ENCODE data around the gene NME1. TPM values are rescaled to one million over a fixed set of nuclear protein-coding genes. Genes with fewer than 3 reads are reported as not detected.
A peak's percentile ranks its signal among the peaks of the same experiment; 100 is the strongest.

NME1 gene
- polyA plus RNA-seq, 1 of the 3 experiments (the other 2 are of a cell fraction) = 654 TPM

- POLR2A ChIA-PET = no interaction called here
- Histone ChIP-seq H3K9ac (no peak overlapping the region), H2AFZ (ENCODE audit: low read depth) (no peak overlapping the region), H3K79me2 (ENCODE audit: insufficient read depth) (no peaks in the 10 kb centered on the region), H3K9me3 (no peaks in the 10 kb centered on the region), H3K27me3 (ENCODE audit: insufficient read depth) (no peaks in the 10 kb centered on the region), H3K4me2 (no peak overlapping the region), H3K4me1 (ENCODE audit: control insufficient read depth in 1 of 2, insufficient read depth in 2 of 2, low read depth in 1 of 2, low read length in 1 of 2) (no peaks in the 10 kb centered on the region), H3F3A (replicated peaks; ENCODE audit: insufficient read depth) (no peaks in the 10 kb centered on the region), H3K4me3 (ENCODE audit: low read depth in 2 of 2, low read length in 1 of 2) (no peak overlapping the region), H3K27ac (ENCODE audit: low read depth in 2 of 2, low read length in 1 of 2) (no peak overlapping the region), H3K36me3 (replicated peaks in 1 of 2; ENCODE audit: control insufficient read depth in 1 of 2, insufficient read depth in 2 of 2, low read length in 1 of 2) (no peaks in the 10 kb centered on the region), H3K9me2 (no peaks in the 10 kb centered on the region), H4K20me1 (ENCODE audit: insufficient read depth) (no peaks in the 10 kb centered on the region)
- CTCF ChIA-PET = interaction anchor here (2.0 kb wide), 1 partner anchor 25 kb away, joined by 8 read pairs; the partner anchor contains the start of gene NME1
- TF ChIP-seq EP300 (IDR thresholded peaks at IDR 0.05; ENCODE audit: borderline replicate concordance in 1 of 2, low read depth in 1 of 2, low read length in 1 of 2) (no peak), CHD2 (IDR thresholded peaks at IDR 0.05; ENCODE audit: low read length, partially characterized antibody) (no peak), MAX (IDR thresholded peaks at IDR 0.05; ENCODE audit: low read depth) (no peak), GABPA (IDR thresholded peaks at IDR 0.05; ENCODE audit: low read depth) (no peak), ZBTB33 (IDR thresholded peaks at IDR 0.05; ENCODE audit: borderline replicate concordance, low read depth) (no peak), MXI1 (IDR thresholded peaks at IDR 0.05; ENCODE audit: low read depth, low read length) (no peak), USF2 (IDR thresholded peaks at IDR 0.05; ENCODE audit: borderline replicate concordance, low read depth, low read length) (no peak)
- WGBS (ENCODE audit: low lambda C conversion rate) = 95% methylated on average over 3 of the region's 3 CpGs
- no peak for DNase-seq
Observed at GRCh38 chr17:51128076-51128475, 25.3 kb upstream of the NME1 start.

- no peak overlapping the region for H3K27ac ChIP-seq (ENCODE audit: low read depth in 2 of 2, low read length in 1 of 2)
- peak overlapping the region; percentile 18 for H2AFZ ChIP-seq (ENCODE audit: low read depth)
- H3F3A ChIP-seq (replicated peaks; ENCODE audit: insufficient read depth) = no peaks in the 10 kb centered on the region
- H3K4me2 ChIP-seq = no peak overlapping the region
- POLR2A ChIA-PET = no interaction called here
- H3K4me3 ChIP-seq (ENCODE audit: low read depth in 2 of 2, low read length in 1 of 2) = no peak overlapping the region
- H3K9me2 ChIP-seq = no peaks in the 10 kb centered on the region
- TF ChIP-seq USF2 (IDR thresholded peaks at IDR 0.05; ENCODE audit: borderline replicate concordance, low read depth, low read length) = no peak
- no peaks in the 10 kb centered on the region for H3K36me3 ChIP-seq (replicated peaks in 1 of 2; ENCODE audit: control insufficient read depth in 1 of 2, insufficient read depth in 2 of 2, low read length in 1 of 2)
- H3K79me2 ChIP-seq (ENCODE audit: insufficient read depth) = no peaks in the 10 kb centered on the region
- CTCF ChIA-PET = interaction anchor here (1.6 to 1.9 kb wide), 2 partner anchors 12 to 132 kb away, joined by 4 read pairs; no protein-coding TSS in a partner anchor
- no peak overlapping the region for H3K9ac ChIP-seq
- no peaks in the 10 kb centered on the region for H3K27me3 ChIP-seq (ENCODE audit: insufficient read depth)
- H3K9me3 ChIP-seq = no peaks in the 10 kb centered on the region
- H4K20me1 ChIP-seq (ENCODE audit: insufficient read depth) = no peaks in the 10 kb centered on the region
- DNase-seq = no peak
- no peaks in the 10 kb centered on the region for H3K4me1 ChIP-seq (ENCODE audit: control insufficient read depth in 1 of 2, insufficient read depth in 2 of 2, low read depth in 1 of 2, low read length in 1 of 2)
Observed at GRCh38 chr17:51132964-51133319, 20.4 kb upstream of the NME1 start.

All from SK-N-SH (cell line).